Lower leg skin (tissue), 4 donors: ENCODE results near the gene TRIM17. TPM values are rescaled to one million over a fixed set of nuclear protein-coding genes. Genes with fewer than 3 reads are reported as not detected.

Experiments used
- DNase-seq, 2 donors: peaks; one replicate each; pipeline ENCODE4 v3.0.0-alpha.2; 2019; ENCODE audit warnings: low spot score in 2 of 2
- H3K4me3 ChIP-seq: fragments of 200-600 bp; sonication (generic); 2 replicates; pipeline ENCODE4 v1.5.1; 2017; ENCODE audit warnings: mild to moderate bottlenecking, low read depth; ENCODE audit not compliant: poor library complexity, severe bottlenecking
- CTCF ChIP-seq, 3 donors: fragments of 450-650 bp; IDR thresholded peaks; one replicate each; pipeline ENCODE4 v1.5.1; 2016; ENCODE audit warnings: antibody characterized with exemption in 3 of 3, mild to moderate bottlenecking in 3 of 3, moderate library complexity in 2 of 3
- POLR2A ChIP-seq, 2 donors: fragments of 450-650 bp; IDR thresholded peaks; one replicate each; pipeline ENCODE4 v1.6.1; 2016 to 2017; ENCODE audit warnings: antibody characterized with exemption in 2 of 2, mild to moderate bottlenecking in 1 of 2, moderate library complexity in 1 of 2
- WGBS, 2 donors: methylation state at CpG; one replicate each; pipeline ENCODE4 v1.1.5; 2018; 5-methylcytosine and 5-hydroxymethylcytosine counted together
- intact Hi-C: fragments of 100-400 bp; cut with DNase I; formaldehyde crosslinking; loops from one replicate; pipeline ENCODE4 v1.15.0; 2023; ENCODE audit warnings: low total_unique reads
- total RNA-seq, 4 donors: library from RNA; depleted of rRNA; stranded (reverse); fragments of >200 nt; gene quantifications; one replicate each; pipeline ENCODE4 v1.1.0, GENCODE V29; 2016

TRIM17 gene
- total RNA-seq, 4 donors from 2014 or later = 0.97 to 4.2 (median 1.8) TPM

GRCh38 chr1:228408869-228409805 is 7.5 kb downstream of the TRIM17 start:
- WGBS, 2 donors = 88 to 91% methylated on average over 17 to 19 of the region's 19 CpGs
- peak in 1 of 2 donors; percentile 82 for DNase-seq

GRCh38 chr1:228408041-228408868 is 8.4 kb downstream of the TRIM17 start:
- TF ChIP-seq CTCF (IDR thresholded peaks at IDR 0.05) = no peak
- WGBS, 2 donors = 92 to 94% methylated on average over 22 to 23 of the region's 27 CpGs
- intact Hi-C loops = no loop called here
- peak in 1 of 2 donors; percentile 83 for DNase-seq
- no peak overlapping the region for H3K4me3 ChIP-seq

More at GRCh38 chr1:228408869-228409805, 7.5 kb downstream of the TRIM17 start:
- no peak overlapping the region for H3K4me3 ChIP-seq
- intact Hi-C loops = no loop called here
- no peak for TF ChIP-seq POLR2A (IDR thresholded peaks at IDR 0.05)
- TF ChIP-seq CTCF (IDR thresholded peaks at IDR 0.05) = no peak

GRCh38 chr1:228407106-228408040 is 9.3 kb downstream of the TRIM17 start:
- TF ChIP-seq POLR2A (IDR thresholded peaks at IDR 0.05) = no peak
- no peak for TF ChIP-seq CTCF (IDR thresholded peaks at IDR 0.05)
- 17 to 19% methylated on average over 27 to 28 of the region's 29 CpGs for WGBS, 2 donors
- peak in 1 of 2 donors; percentile 82 for DNase-seq
- peak overlapping the region; percentile 54 for H3K4me3 ChIP-seq
- intact Hi-C loops = no loop called here

GRCh38 chr1:228405979-228406228 is 10.8 kb downstream of the TRIM17 start:
- no peak for DNase-seq
- TF ChIP-seq POLR2A (IDR thresholded peaks at IDR 0.05) (no peak), CTCF (IDR thresholded peaks at IDR 0.05) (no peak)
- intact Hi-C loops = no loop called here
- H3K4me3 ChIP-seq = peak overlapping the region; percentile 97
- 0% methylated on average over 7 to 10 of the region's 21 CpGs for WGBS, 2 donors

- 16 to 21% methylated on average over 11 of the region's 11 CpGs for WGBS, 2 donors
- intact Hi-C loops = no loop called here
- peak overlapping the region; percentile 97 for H3K4me3 ChIP-seq
- TF ChIP-seq CTCF (IDR thresholded peaks at IDR 0.05) (no peak), POLR2A (IDR thresholded peaks at IDR 0.05) (no peak)
- DNase-seq = peak in 1 of 2 donors; percentile 85
These were observed 11.3 kb downstream of the TRIM17 start for GRCh38 chr1:228405200-228405978.
